Gastrocnemius medialis (tissue), 4 donors: ENCODE measurements around the gene MDFIC2. TPM values are rescaled to one million over a fixed set of nuclear protein-coding genes. Genes with fewer than 3 reads are reported as not detected.
"Not testable (repeated sequence)": the region's sequence is repeated elsewhere in the genome, so short reads cannot be mapped to it uniquely, and the experiment has no call there.

Experiments used
- ATAC-seq, 2 donors: fragments of 150-250 bp; one replicate each; pipeline ENCODE4 v1.9.1; 2016
- DNase-seq, 2 donors: peaks; one replicate each; pipeline ENCODE4 v3.0.0-alpha.2; 2019
- H3K27ac ChIP-seq, 4 donors: fragments of 200-600 bp; sonication (generic); 1 replicate in 1 of 4; 2 replicates in 3 of 4; pipeline ENCODE4 v1.5.1; 2016 to 2018; ENCODE audit warnings: mild to moderate bottlenecking in 2 of 4, moderate library complexity in 1 of 4
- H3K27me3 ChIP-seq, 3 donors: fragments of 200-600 bp; sonication (generic) in 2 of 3; 1 replicate in 1 of 3; 2 replicates in 2 of 3; pipeline versions ENCODE4 v1.5.1 to v1.6.0; 2016 to 2019; ENCODE audit warnings: mild to moderate bottlenecking in 1 of 3, moderate library complexity in 1 of 3
- H3K36me3 ChIP-seq, 2 donors: fragments of 200-600 bp; sonication (generic) in 1 of 2; one replicate each; pipeline ENCODE4 v1.5.1; 2017 to 2018
- H3K4me1 ChIP-seq, 2 donors: fragments of 200-600 bp; sonication (generic) in 1 of 2; one replicate each; pipeline ENCODE4 v1.5.1; 2016 to 2017; ENCODE audit warnings: mild to moderate bottlenecking in 2 of 2
- H3K4me3 ChIP-seq, 4 donors: fragments of 200-600 bp; sonication (generic) in 3 of 4; 1 replicate in 1 of 4; 2 replicates in 3 of 4; pipeline ENCODE4 v1.5.1; 2016 to 2019; ENCODE audit warnings: mild to moderate bottlenecking in 2 of 4
- H3K9me3 ChIP-seq, 3 donors: fragments of 200-600 bp; sonication (generic) in 2 of 3; 1 replicate in 1 of 3; 2 replicates in 2 of 3; pipeline ENCODE4 v1.5.1; 2016 to 2019
- POLR2A ChIP-seq, 2 donors: fragments of 450-650 bp; IDR thresholded peaks; one replicate each; pipeline ENCODE4 v1.6.1; 2017; ENCODE audit warnings: antibody characterized with exemption in 2 of 2, mild to moderate bottlenecking in 2 of 2, moderate library complexity in 2 of 2
- in situ Hi-C, 4 donors: fragments of 200-750 bp; cut with MboI; loops; one replicate each; pipeline versions ENCODE4 v1.15.0 to v1.8.0; 2017; ENCODE audit warnings: low sequenced_read_pairs in 4 of 4
- intact Hi-C: fragments of 100-400 bp; cut with DNase I; formaldehyde crosslinking; loops from one replicate; pipeline ENCODE4 v1.15.1; 2023; ENCODE audit warnings: low total_unique reads
- total RNA-seq, 4 donors: library from RNA; depleted of rRNA; stranded (reverse); fragments of >200 nt; gene quantifications; one replicate each; pipeline versions ENCODE4 v1.1.0 to v1.2.3, GENCODE V29; 2016
- TF ChIP-seq, protein P1 (sequence below), 5 experiments: fragments of 450-650 bp in 3 of 5; fragments of 200-600 bp in 2 of 5; sonication (generic) in 2 of 5; IDR thresholded peaks in 4 of 5; conservative IDR thresholded peaks in 1 of 5; 1 replicate in 4 of 5; 2 replicates in 1 of 5; pipeline ENCODE4 v1.5.1; 2016 to 2019; ENCODE audit warnings: antibody characterized with exemption in 5 of 5, mild to moderate bottlenecking in 3 of 5, moderate library complexity in 3 of 5

Gene MDFIC2
- total RNA-seq, 4 donors from 2014 or later, result not detected

DNA sequence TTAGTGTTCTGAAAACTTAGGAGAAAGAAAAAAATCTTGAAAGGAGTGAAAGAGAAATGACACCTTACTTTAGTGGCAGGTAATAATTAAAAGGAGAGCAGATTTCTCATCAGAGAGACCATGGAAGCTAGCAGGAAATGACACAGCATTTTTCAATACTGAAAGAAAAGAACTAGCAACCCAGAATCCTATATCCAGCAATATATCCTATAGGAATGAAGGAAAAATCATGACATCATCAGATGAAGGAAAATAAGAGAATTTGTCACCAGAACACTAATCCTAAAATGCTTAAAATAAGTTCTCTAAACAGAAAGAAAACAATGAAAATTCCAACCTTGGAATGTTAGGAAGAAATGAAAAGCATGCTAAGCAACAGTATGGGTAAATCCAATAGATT is 39.8 kb upstream of the MDFIC2 start:
- no peak overlapping the region for H3K27ac ChIP-seq
- H3K4me3 ChIP-seq, result no peak overlapping the region
- H3K27me3 ChIP-seq, result no peaks in the 10 kb centered on the region
- H3K4me1 ChIP-seq, result no peaks in the 10 kb centered on the region
- no peak for DNase-seq
- no peak for TF ChIP-seq POLR2A (IDR thresholded peaks at IDR 0.05)
- TF ChIP-seq, protein P1, sequence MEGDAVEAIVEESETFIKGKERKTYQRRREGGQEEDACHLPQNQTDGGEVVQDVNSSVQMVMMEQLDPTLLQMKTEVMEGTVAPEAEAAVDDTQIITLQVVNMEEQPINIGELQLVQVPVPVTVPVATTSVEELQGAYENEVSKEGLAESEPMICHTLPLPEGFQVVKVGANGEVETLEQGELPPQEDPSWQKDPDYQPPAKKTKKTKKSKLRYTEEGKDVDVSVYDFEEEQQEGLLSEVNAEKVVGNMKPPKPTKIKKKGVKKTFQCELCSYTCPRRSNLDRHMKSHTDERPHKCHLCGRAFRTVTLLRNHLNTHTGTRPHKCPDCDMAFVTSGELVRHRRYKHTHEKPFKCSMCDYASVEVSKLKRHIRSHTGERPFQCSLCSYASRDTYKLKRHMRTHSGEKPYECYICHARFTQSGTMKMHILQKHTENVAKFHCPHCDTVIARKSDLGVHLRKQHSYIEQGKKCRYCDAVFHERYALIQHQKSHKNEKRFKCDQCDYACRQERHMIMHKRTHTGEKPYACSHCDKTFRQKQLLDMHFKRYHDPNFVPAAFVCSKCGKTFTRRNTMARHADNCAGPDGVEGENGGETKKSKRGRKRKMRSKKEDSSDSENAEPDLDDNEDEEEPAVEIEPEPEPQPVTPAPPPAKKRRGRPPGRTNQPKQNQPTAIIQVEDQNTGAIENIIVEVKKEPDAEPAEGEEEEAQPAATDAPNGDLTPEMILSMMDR (IDR thresholded peaks at IDR 0.05 in 4 of 5, conservative IDR thresholded peaks at IDR 0.05 in 1 of 5), result no peak
- no peaks in the 10 kb centered on the region for H3K9me3 ChIP-seq
- no peaks in the 10 kb centered on the region for H3K36me3 ChIP-seq
- in situ Hi-C loops, result loop anchor here in 1 of 4 donors (25.0 kb wide), 1 partner anchor 265 kb away; no protein-coding TSS in a partner anchor
- no peak for ATAC-seq
- intact Hi-C loops, result no loop called here

GRCh38 chr3:70342149-70342548 is 29.7 kb upstream of the MDFIC2 start:
- Histone ChIP-seq H3K4me1 (no peaks in the 10 kb centered on the region), H3K27me3 (no peaks in the 10 kb centered on the region), H3K36me3 (no peaks in the 10 kb centered on the region), H3K27ac (no peak overlapping the region), H3K4me3 (no peak overlapping the region), H3K9me3 (no peaks in the 10 kb centered on the region)
- intact Hi-C loops, result no loop called here
- in situ Hi-C loops, result no loop called here
- ATAC-seq (no peak), DNase-seq (no peak)
- no peak for TF ChIP-seq POLR2A (IDR thresholded peaks at IDR 0.05)
- TF ChIP-seq, protein P1 (IDR thresholded peaks at IDR 0.05 in 4 of 5, conservative IDR thresholded peaks at IDR 0.05 in 1 of 5), result no peak

GRCh38 chr3:70336885-70337284 is 24.4 kb upstream of the MDFIC2 start:
- H3K4me3 ChIP-seq, H3K27ac ChIP-seq, ATAC-seq, H3K36me3 ChIP-seq, intact Hi-C loops, H3K9me3 ChIP-seq, H3K27me3 ChIP-seq, in situ Hi-C loops, H3K4me1 ChIP-seq, DNase-seq: not testable (repeated sequence)

DNA sequence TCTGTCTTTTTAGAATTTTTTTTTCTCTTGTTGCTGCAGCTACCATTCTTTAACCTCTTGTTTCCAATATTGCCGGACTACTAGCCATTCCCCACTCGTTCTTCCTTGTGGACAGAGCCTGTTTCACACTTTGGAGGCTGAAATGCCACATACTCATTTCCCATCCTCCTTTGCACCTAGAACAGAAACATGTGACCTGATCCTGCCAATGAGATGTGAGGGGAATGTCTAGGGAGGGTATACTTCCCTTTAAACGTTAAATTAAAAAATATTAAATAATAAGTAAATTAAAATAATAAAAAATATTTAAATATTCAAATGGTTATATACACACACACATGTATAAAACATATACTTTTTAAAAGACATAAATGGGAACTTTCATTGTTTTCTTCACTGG is 20.6 kb upstream of the MDFIC2 start:
- Histone ChIP-seq H3K36me3 (no peaks in the 10 kb centered on the region), H3K27ac (no peak overlapping the region), H3K9me3 (no peaks in the 10 kb centered on the region), H3K4me3 (no peak overlapping the region), H3K27me3 (no peaks in the 10 kb centered on the region), H3K4me1 (no peaks in the 10 kb centered on the region)
- ATAC-seq, result no peak
- no peak for DNase-seq
- intact Hi-C loops (no loop called here), in situ Hi-C loops (no loop called here)
- TF ChIP-seq POLR2A (IDR thresholded peaks at IDR 0.05), result no peak
- TF ChIP-seq, protein P1 (IDR thresholded peaks at IDR 0.05 in 4 of 5, conservative IDR thresholded peaks at IDR 0.05 in 1 of 5), result no peak

- ATAC-seq (no peak), DNase-seq (no peak)
- Histone ChIP-seq H3K9me3 (no peaks in the 10 kb centered on the region), H3K36me3 (no peaks in the 10 kb centered on the region), H3K27me3 (no peaks in the 10 kb centered on the region), H3K4me3 (no peak overlapping the region), H3K27ac (no peak overlapping the region), H3K4me1 (no peaks in the 10 kb centered on the region)
- TF ChIP-seq POLR2A (IDR thresholded peaks at IDR 0.05), result no peak
- TF ChIP-seq, protein P1 (IDR thresholded peaks at IDR 0.05 in 4 of 5, conservative IDR thresholded peaks at IDR 0.05 in 1 of 5), result no peak
- in situ Hi-C loops, result no loop called here
- intact Hi-C loops, result no loop called here
Observed at GRCh38 chr3:70315021-70315420, 2.6 kb upstream of the MDFIC2 start.
